A673 (cell line): Measurements from ENCODE around the gene TIAM1. TPM values are rescaled to one million over a fixed set of nuclear protein-coding genes. Genes with fewer than 3 reads are reported as not detected.

ENCODE experiments used
- BruUV-seq: library from RNA; stranded (reverse); fragments of 400-500 nt; replicated peaks from 2 replicates; lab custom pipeline; 2021; lab: Mats Ljungman, UMichigan
- CTCF ChIA-PET: fragments of 300-600 bp; sonication (Branson Sonifier 250); formaldehyde crosslinking; loops from one replicate; lab custom pipeline; 2022; ENCODE audit warnings: antibody characterized with exemption; lab: Charles Lee
- POLR2A ChIA-PET: fragments of 300-600 bp; sonication (Branson Sonifier 250); formaldehyde crosslinking; loops from one replicate; lab custom pipeline; 2022; ENCODE audit warnings: antibody characterized with exemption; ENCODE audit not compliant: low non-redundant PET; lab: Charles Lee
- DNase-seq: peaks from one replicate; pipeline ENCODE4 v3.0.0-alpha.2; 2015; ENCODE audit warnings: low spot score
- H3K27ac ChIP-seq: fragments of 200-600 bp; sonication (generic); 2 replicates; pipeline ENCODE4 v1.5.1; 2016; ENCODE audit warnings: mixed run types, low read depth, mild to moderate bottlenecking, mixed read lengths, antibody characterized with exemption, low read length; ENCODE audit not compliant: poor library complexity, severe bottlenecking
- H3K27me3 ChIP-seq: fragments of 200-600 bp; sonication (generic); replicated peaks from 2 replicates; pipeline ENCODE4 v1.6.1; 2017; ENCODE audit warnings: mixed run types, low read depth, mild to moderate bottlenecking, mixed read lengths, antibody characterized with exemption, low read length; ENCODE audit not compliant: insufficient read depth, poor library complexity
- H3K36me3 ChIP-seq: fragments of 200-600 bp; sonication (generic); 2 replicates; pipeline ENCODE4 v1.6.1; 2016; ENCODE audit warnings: mixed run types, mild to moderate bottlenecking, mixed read lengths, antibody characterized with exemption, low read length; ENCODE audit not compliant: insufficient read depth, poor library complexity, severe bottlenecking
- H3K4me1 ChIP-seq: fragments of 200-600 bp; sonication (generic); 2 replicates; pipeline ENCODE4 v1.6.1; 2017; ENCODE audit warnings: mixed run types, mild to moderate bottlenecking, mixed read lengths, antibody characterized with exemption, low read length; ENCODE audit not compliant: insufficient read depth, poor library complexity, severe bottlenecking
- H3K4me3 ChIP-seq: fragments of 200-600 bp; sonication (generic); 2 replicates; pipeline ENCODE4 v1.5.1; 2016; ENCODE audit warnings: low read depth, mixed run types, mild to moderate bottlenecking, mixed read lengths, low read length; ENCODE audit not compliant: poor library complexity, severe bottlenecking
- H3K9me3 ChIP-seq: fragments of 200-600 bp; sonication (generic); 2 replicates; pipeline ENCODE4 v1.6.1; 2016; ENCODE audit warnings: mixed run types, low read depth, mild to moderate bottlenecking, mixed read lengths, antibody characterized with exemption, low read length; ENCODE audit not compliant: poor library complexity, severe bottlenecking
- EZH2 ChIP-seq: fragments of 200-600 bp; sonication (generic); IDR thresholded peaks from 2 replicates; pipeline ENCODE4 v1.6.1; 2017; ENCODE audit warnings: borderline replicate concordance, low read depth, mild to moderate bottlenecking, mixed read lengths, antibody characterized with exemption, low read length; ENCODE audit not compliant: poor library complexity, severe bottlenecking
- intact Hi-C: fragments of 100-400 bp; cut with micrococcal nuclease; formaldehyde crosslinking; loops from one replicate; pipeline ENCODE4 v1.10.0; 2022; ENCODE audit not compliant: unreplicated experiment
- total RNA-seq: library from RNA; stranded (reverse); gene quantifications from 2 replicates; pipeline ENCODE4 v1.2.3, GENCODE V29; 2021
- TF ChIP-seq, protein P1 (sequence below): fragments of 300-800, 200-600 bp; sonication (generic); conservative IDR thresholded peaks from 2 replicates; pipeline ENCODE4 v1.5.1; 2017; ENCODE audit warnings: low read depth, mild to moderate bottlenecking, antibody characterized with exemption, low read length, moderate library complexity, mixed read lengths

TIAM1 gene
- total RNA-seq, 1 experiment from 2014 or later: 9.6 TPM

DNA sequence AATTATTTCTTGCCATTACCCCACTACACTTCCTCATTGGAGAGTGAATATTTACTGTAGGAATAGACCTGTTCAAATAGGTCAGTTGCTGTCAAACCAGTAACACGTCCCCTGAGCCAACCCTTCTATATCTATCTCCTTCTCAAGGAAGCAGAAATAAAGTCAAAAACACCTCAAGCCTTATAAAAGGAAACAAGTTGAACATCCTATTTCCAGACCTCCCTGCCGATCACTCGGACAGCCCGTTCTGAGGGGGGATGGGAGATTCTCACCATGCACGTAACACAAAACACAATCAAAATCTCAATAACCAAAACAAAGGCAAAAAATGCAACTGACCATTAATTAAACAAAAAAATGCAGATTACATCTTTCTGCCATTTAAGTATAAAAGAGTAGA lies 184.3 kb downstream of the TIAM1 start:
- Histone ChIP-seq H3K27ac (no peak overlapping the region), H3K4me3 (no peak overlapping the region), H3K4me1 (peaks cover 10% of the 10 kb centered on the region), H3K36me3 (no peaks in the 10 kb centered on the region), H3K9me3 (peaks cover 13% of the 10 kb centered on the region), H3K27me3 (no peaks in the 10 kb centered on the region)
- CTCF ChIA-PET: no interaction called here
- intact Hi-C loops: no loop called here
- POLR2A ChIA-PET: no interaction called here
- TF ChIP-seq EZH2: no peak
- TF ChIP-seq, protein P1, sequence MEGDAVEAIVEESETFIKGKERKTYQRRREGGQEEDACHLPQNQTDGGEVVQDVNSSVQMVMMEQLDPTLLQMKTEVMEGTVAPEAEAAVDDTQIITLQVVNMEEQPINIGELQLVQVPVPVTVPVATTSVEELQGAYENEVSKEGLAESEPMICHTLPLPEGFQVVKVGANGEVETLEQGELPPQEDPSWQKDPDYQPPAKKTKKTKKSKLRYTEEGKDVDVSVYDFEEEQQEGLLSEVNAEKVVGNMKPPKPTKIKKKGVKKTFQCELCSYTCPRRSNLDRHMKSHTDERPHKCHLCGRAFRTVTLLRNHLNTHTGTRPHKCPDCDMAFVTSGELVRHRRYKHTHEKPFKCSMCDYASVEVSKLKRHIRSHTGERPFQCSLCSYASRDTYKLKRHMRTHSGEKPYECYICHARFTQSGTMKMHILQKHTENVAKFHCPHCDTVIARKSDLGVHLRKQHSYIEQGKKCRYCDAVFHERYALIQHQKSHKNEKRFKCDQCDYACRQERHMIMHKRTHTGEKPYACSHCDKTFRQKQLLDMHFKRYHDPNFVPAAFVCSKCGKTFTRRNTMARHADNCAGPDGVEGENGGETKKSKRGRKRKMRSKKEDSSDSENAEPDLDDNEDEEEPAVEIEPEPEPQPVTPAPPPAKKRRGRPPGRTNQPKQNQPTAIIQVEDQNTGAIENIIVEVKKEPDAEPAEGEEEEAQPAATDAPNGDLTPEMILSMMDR: no peak
- DNase-seq: no peak
- BruUV-seq: no TSS peak

DNA sequence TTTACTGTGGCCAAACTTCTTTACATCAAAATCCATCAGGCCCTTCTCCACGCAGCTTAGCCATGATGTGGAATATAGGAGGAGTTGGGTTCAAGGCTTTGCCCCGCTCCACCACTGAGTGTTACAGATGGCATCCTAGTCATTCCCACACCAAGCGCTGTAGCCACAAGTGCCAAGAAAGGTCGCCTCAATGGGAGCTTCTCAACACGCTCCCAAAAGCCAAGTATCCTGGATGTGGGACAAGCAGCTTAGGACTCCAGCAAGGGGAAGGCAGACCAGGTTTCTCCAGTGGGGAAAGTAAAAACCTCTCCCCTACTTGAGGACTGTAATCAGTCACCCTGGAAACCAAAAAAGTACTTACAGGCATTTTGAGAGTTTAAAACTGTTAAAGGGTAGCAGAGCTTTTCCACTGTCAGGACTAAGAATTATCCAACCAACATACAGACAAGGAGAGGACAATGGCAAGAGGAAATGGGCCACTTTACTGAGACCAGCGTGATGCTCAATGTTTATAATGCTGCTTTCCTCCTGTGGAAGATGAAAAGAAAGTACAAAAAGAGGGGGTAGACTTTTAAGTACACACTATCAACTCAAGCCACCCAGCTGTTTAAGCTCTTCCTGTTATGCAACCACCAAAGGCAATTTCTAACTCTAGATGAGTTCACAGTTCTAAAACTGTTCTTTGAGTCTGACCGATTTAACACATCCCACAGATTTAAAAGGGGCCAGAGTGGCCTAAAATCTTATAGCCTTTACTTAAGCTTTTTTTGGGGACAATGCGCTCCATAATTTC lies 185.1 kb downstream of the TIAM1 start:
- no TSS peak for BruUV-seq
- intact Hi-C loops: no loop called here
- ChIA-PET CTCF (no interaction called here), POLR2A (no interaction called here)
- Histone ChIP-seq H3K4me3 (no peak overlapping the region), H3K4me1 (peaks cover 10% of the 10 kb centered on the region), H3K27ac (no peak overlapping the region), H3K27me3 (no peaks in the 10 kb centered on the region), H3K9me3 (peaks cover 13% of the 10 kb centered on the region), H3K36me3 (no peaks in the 10 kb centered on the region)
- TF ChIP-seq, protein P1: no peak
- TF ChIP-seq EZH2: no peak
- peak; percentile 76 for DNase-seq

DNA sequence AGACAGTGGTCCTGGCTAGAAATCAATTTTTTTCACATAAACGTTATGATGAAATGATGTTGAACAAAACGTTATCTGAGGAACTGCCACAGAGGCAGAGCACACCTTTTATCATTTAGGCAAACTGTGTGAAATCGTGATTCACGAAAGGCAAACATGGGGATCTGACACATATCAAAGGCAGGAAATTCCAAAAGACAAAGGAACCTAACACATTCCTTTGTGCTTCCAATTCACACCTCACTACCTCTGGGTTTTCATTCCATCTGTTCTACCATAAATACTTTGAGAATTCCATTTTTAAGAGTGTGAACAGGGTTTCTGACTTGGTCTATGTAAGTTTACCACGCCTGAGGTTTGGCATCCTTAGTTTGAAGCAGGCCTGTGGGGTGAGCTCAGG lies 186.3 kb downstream of the TIAM1 start:
- Histone ChIP-seq H3K4me1 (peaks cover 10% of the 10 kb centered on the region), H3K27me3 (no peaks in the 10 kb centered on the region), H3K36me3 (no peaks in the 10 kb centered on the region), H3K4me3 (no peak overlapping the region), H3K27ac (no peak overlapping the region), H3K9me3 (peaks cover 13% of the 10 kb centered on the region)
- no TSS peak for BruUV-seq
- TF ChIP-seq, protein P1: no peak
- intact Hi-C loops: no loop called here
- DNase-seq: no peak
- POLR2A ChIA-PET: no interaction called here
- CTCF ChIA-PET: no interaction called here
